Medulla oblongata (tissue), 1 donor: ENCODE results near the gene OSTM1.
"Not testable (repeated sequence)": the region's sequence is repeated elsewhere in the genome, so short reads cannot be mapped to it uniquely, and the experiment has no call there.

Experiments used
- DNase-seq: peaks from one replicate; pipeline ENCODE4 v3.0.0-alpha.2; 2015; ENCODE audit errors: extremely low spot score

The OSTM1 gene

DNA sequence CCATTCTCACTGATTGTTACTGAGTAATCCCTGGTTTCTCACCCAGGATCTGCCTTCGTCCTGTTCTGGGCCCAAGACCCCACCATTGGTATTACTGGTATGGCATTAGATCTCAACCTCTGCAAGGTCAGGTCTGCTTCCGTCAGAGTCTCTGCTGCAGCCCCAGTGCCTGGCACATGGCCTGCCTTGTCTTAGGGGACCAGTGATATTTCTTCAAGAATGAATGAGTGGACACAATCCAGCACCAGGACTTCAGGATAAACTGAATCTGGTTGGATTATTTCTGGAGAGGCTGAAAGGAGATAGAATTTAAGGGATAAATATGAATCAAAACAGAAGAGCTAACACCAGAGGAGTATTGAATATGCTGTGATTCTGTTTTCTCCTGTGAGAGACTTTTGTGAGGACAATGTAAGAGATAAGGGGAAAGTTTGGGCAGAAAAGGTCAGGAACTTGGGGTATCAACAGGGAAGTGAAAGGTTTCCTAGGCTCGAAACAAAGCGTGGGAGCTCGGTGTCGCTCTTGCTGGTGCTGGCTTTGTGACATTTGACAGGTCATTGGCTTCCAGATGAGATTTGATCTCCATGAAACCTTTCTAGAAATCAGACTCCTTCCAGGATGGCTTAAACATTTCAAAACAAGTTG, 53.9 kb downstream of the OSTM1 start:
- DNase-seq = no peak

DNA sequence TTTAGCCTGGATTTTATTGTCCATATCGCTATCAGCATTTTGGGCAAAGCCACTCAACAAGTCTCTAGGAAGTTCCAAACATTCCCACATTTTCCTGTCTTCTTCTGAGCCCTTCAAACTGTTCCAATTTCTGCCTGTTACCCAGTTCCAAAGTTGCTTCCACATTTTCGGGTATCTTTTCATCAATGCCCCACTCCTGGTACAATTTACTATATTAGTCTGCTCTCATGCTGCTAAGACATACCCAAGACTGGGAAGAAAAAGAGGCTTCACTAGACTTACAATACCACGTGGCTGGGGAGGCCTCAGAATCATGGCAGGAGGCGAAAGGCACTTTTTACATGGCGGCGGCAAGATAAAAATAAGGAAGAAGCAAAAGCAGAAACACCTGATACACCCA, 58.3 kb downstream of the OSTM1 start:
- DNase-seq = not testable (repeated sequence)

DNA sequence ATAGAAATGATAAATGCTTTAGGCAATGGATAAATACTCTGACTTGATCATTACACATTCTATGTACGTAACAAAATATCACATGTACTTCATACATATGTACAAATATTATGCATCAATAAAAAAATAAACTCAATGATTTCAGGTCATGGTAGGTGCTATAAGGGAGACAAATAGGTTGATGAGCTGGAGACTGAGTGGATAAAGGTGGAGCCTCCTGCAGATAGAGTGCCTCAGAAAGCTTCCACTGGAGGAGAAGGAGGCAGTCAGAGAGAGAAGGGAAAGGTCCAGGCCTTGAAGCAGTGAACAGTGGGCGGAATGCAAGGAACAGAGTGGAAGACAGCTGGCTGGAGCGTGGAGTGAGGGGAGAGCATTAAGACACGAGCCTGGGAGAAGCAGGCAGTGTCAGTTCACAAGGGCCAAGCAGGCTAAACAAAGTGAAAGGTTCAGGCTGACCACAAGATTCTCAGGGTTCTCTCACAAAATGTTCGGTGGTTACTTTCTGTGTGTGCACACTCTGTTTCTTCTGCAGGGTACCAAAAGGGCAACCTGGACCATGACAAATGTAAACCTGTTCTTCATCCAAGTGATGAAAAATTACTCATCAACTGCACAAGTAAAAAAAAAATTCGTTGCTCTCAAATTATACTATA, 60.6 kb downstream of the OSTM1 start:
- no peak for DNase-seq

GRCh38 chr6:108009894-108010293, 64.6 kb downstream of the OSTM1 start:
- no peak for DNase-seq

DNA sequence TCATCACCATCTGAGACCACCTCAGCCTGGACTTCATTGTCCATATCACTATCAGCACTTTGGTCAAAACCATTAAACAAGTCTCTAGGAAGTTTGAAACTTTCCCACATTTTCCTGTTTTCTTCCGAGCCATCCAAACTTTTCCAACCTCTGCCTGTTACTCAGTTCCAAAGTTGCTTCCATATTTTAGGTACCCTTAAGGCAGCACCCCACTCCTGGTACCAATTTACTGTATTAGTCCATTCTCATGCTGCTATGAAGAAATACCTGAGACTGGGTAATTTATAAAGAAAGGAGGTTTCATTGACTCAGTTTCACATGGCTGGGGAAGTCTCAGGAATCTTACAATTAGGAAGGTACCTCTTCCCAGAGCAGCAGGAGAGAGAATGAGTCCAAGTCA, 65.3 kb downstream of the OSTM1 start:
- DNase-seq = not testable (repeated sequence)

- no peak for DNase-seq
Observed at GRCh38 chr6:108008363-108008762, 66.2 kb downstream of the OSTM1 start.

DNA sequence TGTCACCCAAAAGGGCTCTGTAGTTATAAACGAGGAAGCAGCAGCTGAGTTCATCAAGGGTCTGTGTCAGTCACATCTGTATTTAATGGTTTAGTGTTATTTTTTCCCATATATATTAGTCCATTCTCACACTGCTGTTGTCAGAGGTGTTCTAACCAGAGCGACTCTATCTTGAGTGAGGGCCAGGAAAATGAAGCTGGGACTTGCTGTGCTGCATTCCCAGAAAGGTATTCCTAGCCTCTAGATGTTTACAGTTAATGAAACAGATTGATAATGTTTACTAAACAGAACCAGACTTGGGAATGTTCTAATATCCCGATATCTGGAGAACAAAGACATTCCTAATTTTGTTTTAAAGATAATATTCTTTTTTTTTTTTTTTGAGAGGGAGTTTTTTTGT, 68.6 kb downstream of the OSTM1 start:
- DNase-seq = no peak

DNA sequence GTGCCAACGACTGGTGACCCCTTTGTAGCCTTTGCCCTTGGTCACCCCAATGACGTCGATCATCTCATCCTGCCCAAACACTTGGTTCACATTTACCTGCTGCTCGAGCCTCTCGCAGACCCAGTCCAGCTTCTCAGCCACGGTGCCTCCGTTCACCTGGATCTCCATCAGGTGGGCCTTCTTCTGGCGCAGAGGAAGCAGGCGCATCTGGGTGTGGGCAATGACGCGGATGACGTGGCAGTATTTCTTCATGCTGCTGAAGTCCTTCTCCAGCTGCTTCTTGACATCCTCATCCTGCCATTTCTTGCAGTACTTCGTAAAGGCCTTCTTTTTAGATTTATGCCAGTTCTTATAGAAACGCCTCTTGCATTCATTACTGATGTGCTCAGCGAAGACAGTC, 69.7 kb downstream of the OSTM1 start:
- DNase-seq = no peak

DNA sequence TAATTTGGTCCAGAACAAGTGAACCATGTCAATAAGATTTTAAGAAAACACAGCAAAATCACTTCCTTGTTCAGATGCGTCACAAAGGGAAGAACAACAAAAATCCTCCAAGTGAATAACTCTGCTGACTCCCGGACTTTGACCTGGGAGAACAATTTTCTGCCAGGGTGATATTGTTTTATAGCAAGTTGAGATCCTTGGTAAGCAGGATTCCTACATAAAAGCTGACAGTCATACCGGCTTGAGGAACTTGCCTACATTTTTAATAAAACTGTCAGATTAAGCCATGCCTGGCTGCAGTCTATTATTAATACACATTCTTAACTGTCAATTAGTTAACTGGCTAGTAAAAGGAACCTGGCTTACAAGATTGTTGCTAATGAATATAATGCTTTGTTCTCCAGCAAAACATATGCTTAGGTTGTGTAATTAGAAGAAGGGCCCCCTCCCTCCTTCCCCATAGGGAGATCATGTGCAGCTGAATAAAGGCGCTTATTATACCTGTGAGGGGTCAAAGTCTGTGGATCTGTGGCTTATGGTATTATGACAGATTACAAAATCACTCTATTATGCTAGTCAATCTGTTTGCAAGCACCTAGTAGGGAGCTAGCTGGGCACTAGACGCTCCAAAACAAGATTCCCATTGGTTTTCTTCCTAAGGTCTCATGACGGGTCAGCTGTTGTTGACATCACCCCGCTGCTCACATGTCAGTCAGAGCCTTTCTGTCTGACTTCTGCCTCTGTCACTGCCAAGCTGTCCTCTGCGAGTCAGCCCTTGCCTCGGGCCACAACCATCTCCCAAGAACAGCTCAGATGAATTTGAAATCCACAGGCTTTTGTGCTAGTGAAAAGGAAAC, 71.9 kb downstream of the OSTM1 start:
- peak; percentile 90 for DNase-seq

- no peak for DNase-seq
Observed at GRCh38 chr6:108001696-108002231, 72.8 kb downstream of the OSTM1 start.

DNA sequence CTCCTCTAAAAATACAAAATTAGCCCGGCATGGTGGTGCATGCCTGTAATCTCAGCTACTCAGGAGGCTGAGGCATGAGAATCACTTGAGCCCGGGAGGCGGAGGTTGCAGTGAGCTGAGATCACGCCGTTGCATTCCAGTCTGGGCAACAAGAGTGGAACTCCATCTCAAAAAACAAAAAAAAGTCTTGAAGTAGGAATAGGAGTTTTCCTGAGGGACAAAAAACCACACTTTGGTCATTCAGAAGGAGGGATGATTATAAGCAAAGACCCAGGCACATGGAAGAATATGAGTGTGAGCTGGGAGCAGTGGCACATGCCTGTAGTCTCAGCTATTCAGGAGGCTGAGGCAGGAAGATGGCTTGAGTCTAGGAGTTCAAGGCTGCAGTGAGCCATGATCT, 74.3 kb downstream of the OSTM1 start:
- DNase-seq = not testable (repeated sequence)

- no peak for DNase-seq
Observed at GRCh38 chr6:107999341-107999740, 75.2 kb downstream of the OSTM1 start.

- DNase-seq = no peak
Observed at GRCh38 chr6:107991772-107992550, 82.6 kb downstream of the OSTM1 start.
